Inferior parietal cortex (tissue), 1 donor: ENCODE measurements around the gene PIK3R6.
"Not testable (repeated sequence)": the region's sequence is repeated elsewhere in the genome, so short reads cannot be mapped to it uniquely, and the experiment has no call there.

ENCODE experiments used
- DNase-seq: peaks from one replicate; pipeline ENCODE4 v3.0.0-alpha.2; 2016; ENCODE audit errors: extremely low spot score

PIK3R6 gene

GRCh38 chr17:8828517-8828875 lies 39.0 kb downstream of the PIK3R6 start:
- DNase-seq, result no peak

DNA sequence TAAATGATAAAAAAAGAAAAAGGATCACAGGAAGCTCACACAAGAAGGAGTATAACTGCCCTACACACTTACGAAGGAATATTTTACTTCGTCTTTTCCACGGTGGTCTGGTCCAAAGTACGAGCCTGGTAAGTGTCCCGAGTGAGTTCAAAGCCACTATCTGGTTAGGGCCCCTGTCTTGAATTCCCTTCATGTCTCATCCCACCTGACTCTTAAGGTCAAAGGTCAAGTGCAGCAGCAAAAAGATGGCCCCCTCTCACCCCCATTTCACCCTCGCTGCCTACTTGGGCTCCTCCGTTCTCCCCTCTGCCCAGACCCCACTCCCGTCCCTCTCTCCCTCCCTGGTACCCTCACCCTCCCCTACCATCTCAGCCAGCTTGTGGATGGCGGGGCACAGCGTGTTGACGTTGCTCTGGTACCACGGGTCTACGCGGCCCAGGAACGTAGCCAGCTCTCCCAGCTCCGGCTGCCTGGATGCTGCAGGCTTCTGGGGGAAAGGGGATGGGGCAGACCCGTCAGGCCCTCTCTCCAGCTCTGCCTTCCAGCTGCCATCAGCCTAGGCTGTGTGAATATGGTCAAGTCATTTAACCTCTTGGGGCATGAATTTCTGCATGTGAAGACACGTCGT lies 40.6 kb downstream of the PIK3R6 start:
- DNase-seq, result no peak

GRCh38 chr17:8825802-8826201 lies 41.7 kb downstream of the PIK3R6 start:
- no peak for DNase-seq

DNA sequence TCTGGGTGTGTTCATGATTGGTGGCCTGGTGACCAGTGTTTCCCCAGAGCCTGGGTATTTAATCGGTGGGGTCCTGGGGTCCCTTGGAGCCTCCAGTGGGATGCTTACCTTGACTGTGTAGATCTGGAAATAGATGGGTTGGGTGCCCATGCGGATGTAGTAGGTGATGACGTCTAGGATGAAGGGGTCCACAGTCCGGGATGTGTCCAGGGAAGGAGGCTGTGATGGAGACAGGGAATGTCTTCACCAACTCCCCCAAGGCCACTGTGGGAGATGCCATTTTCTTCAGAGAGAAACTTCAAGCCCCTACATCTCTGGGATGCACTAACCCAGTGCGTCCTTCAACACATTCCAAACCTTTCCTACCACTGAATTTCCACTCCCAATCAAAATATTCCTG lies 44.2 kb downstream of the PIK3R6 start:
- no peak for DNase-seq

DNA sequence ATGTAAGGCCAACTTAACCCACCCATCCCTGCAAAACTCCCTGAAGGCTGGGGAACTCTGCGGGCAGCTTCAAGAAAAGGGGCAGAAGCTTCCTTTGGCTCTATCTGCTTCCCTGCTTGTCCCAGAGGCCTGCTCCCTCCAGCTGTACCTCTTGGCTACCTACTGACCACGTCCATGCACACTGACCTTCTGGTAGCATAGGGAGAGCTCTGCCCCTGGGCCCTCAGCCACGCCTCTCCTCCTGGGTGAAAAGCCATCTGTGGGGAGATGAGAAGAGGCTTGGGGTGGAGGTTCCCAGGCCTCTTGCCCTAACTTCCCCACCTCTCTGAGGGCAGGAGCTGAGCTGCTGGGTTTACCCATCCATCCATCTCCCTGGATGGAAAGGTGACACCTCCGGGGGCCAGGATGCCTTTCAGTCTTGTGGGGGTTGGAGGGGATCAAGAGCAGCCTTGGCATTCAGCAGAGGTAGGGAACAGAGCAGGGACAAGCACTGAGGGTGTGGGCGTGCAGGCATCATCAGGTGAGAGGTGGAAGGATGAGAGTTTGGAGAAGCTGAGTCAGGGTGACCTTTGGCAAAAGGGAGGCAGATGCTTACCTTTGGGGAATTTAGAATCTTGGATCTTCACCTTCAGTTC lies 45.0 kb downstream of the PIK3R6 start:
- no peak for DNase-seq

GRCh38 chr17:8821446-8822105 lies 45.9 kb downstream of the PIK3R6 start:
- DNase-seq, result no peak

GRCh38 chr17:8820311-8821010 lies 47.0 kb downstream of the PIK3R6 start:
- no peak for DNase-seq

GRCh38 chr17:8818654-8819330 lies 48.7 kb downstream of the PIK3R6 start:
- no peak for DNase-seq

DNA sequence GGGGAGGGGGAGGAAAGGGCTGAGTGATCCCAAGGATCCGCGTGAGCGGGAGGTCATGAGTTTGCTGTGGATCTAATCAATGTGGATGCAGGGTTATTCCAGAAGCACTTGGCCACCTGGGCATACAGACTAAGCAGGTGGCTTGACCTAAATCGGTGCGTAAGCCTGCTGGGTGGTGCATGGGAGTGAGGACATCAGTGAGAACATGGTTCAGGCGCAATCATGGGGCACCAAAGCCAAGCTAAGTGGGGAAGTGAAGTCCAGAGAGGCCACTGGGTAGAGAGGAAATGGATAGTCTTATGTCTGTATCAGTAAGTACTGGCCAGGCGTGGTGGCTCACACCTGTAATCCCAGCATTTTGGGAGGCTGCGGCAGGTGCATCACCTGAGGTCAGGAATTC lies 49.4 kb downstream of the PIK3R6 start:
- no peak for DNase-seq

DNA sequence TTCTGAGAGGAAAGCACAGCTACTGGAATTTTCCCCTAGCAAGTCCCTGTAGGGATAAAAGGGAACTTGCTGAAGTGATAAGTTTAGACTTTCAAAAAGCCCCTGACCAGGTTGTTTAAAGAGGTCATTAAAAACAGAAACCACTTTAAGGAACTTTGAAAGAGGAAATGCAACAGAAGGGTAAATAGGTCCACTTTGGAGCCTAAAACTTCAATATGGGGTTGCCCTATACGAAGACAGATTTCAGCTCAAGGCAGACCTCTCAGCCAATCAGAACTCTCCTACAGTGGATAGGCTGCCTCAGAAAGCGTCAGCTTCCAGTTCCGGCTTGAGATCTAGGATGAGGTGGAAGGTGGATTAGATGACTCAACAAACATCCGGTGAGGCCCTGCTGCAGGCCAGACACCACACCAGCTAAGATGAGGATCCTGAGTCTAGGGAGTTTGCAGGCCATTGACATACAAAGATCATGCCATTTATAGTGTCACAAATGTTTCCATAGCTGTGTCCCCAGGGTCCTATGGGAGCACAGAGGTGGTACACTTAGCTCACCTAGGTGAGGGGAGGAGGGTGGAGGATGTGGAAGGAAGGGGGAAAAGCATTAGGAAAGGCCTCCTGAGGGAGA lies 60.4 kb downstream of the PIK3R6 start:
- peak; percentile 20 for DNase-seq

GRCh38 chr17:8806253-8806925 lies 61.1 kb downstream of the PIK3R6 start:
- no peak for DNase-seq

- DNase-seq, result not testable (repeated sequence)
These were observed 62.1 kb downstream of the PIK3R6 start for GRCh38 chr17:8805396-8805795.

DNA sequence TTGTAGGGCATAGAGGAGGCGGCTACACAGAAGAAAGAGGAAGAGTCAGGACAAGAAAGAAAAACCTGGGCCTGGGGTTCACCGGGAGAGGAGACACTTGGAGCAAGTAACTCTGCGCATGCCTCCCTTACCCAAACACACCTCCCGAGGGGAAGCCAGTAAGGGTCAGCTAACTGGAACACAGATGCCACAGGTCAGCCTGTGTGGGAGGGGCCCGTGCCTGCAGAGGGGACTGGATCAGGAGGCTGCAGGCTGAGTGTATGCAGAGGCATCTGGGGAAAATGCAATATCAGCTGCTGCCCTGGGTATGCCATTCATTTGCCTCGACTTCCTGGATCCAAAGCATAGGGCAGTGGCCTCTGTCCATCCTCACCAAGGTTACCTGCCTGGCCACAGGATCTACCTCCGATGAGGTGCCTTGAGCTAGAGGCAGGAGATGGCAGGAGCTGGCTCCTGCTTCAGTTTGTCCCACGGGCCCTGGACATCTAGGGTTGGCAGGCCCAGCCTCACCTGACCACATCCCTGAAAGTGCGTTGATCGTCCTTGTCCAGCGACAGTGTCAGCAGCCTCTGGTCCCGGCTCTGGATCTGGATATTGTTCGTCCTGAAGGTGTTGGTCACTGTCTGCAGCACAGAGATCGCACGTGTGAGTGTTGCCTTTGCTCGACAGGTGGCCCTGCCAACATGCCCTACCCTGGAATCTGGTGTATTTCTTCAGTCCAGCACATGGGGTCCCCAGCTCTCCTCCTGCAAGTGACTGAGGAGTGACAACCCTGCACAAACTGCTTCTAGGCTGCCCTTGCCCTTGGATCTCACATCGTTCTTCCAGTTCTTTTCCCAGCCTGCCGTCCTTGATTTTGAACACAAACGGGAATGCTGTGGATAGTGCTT lies 63.7 kb downstream of the PIK3R6 start:
- no peak for DNase-seq

DNA sequence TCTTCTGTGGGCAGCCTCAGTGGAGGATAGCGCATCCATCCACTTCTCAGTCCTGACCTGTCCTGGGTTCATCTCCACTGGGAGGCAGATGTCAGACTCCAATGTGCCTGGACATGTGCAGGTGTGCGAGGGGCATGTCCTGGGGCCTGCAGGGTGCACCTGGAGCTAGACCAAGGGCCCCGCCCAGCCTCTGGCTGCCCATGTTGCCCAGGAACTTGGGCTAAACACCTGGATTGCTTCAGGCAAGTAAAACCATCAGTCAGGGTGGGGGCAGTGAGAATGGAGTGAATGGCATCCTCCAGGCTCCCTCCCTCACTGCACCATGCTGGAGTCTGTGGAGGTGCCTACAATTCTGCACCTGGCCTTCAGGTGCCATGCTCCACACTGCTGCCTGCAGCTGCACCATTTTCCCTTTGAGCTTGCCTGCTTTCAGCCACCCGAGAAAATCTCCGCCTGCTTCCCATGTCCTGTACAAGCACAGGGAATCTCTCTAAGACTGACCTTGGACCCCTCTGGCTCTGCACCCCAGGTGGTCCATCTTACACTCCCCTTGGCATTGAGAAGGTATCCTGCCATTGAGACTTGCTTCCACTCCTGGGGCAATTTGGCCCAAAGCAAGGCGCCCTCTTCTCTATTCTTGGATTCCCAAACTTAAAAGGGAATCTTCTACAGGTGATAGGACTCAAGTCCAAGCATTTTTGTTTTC lies 66.2 kb downstream of the PIK3R6 start:
- no peak for DNase-seq

GRCh38 chr17:8800656-8801055 lies 66.8 kb downstream of the PIK3R6 start:
- no peak for DNase-seq

- DNase-seq, result no peak
These were observed 67.8 kb downstream of the PIK3R6 start for GRCh38 chr17:8799570-8800212.

- no peak for DNase-seq
These were observed 68.5 kb downstream of the PIK3R6 start, which contains the start of gene MFSD6L for GRCh38 chr17:8798846-8799569. Gene MFSD6L, minus strand, starts transcription at chr17:8799365. Its CDS starts 245 bp downstream, at chr17:8799120.

DNA sequence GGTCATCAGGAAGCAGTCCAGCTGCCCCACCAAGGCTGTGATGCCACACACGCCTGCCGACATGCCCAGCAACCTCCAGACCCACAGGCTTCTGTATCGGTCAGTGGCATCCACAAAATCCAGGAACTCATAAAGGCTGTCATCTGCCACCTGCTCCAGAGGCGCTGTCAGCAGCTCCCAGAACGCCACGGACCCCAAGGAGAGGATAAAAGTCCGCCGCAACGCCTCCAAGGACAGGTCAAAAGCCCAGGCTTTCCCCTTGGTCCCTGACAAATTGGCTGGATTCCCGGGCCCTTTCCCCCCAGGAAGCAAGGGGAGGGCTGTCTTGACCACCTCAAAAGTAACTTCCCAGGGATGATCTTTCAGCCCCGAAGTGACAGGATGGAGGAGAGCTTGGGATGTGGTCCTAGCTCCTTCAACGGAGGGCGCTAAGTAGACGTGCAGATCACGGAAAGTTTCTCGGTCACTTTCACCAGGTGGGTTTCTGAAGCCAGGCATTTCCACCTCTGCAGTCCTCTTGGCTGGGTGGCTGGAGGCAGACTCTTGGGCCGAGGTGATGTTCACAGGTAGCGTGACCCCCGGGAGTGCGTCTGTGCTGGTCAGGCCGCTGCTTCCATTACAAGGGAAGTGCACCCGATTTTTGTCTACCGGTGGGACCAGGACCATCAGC lies 69.2 kb downstream of the PIK3R6 start:
- DNase-seq, result no peak
